SU-DHL-6 (cell line): ENCODE data around the gene RGS11.

ENCODE experiments used
- H2AFZ ChIP-seq: fragments of 200-600 bp; sonication (generic); 2 replicates; pipeline ENCODE4 v1.6.1; 2014; ENCODE audit warnings: low read depth, mild to moderate bottlenecking, moderate library complexity, mixed read lengths, antibody characterized with exemption, low read length; ENCODE audit not compliant: severe bottlenecking
- H3F3A ChIP-seq: fragments of 200-600 bp; shearing (Covaris generic); 2 replicates; pipeline ENCODE4 v1.6.0; 2016; ENCODE audit warnings: antibody characterized with exemption, mild to moderate bottlenecking; ENCODE audit not compliant: insufficient read depth
- H3K27ac ChIP-seq: fragments of 200-600 bp; sonication (generic); 2 replicates; pipeline ENCODE4 v1.5.1; 2016; ENCODE audit warnings: low read depth, mild to moderate bottlenecking, low read length, moderate library complexity, mixed read lengths
- H3K27me3 ChIP-seq: fragments of 200-600 bp; sonication (generic), shearing (Covaris generic); 2 replicates; pipeline ENCODE4 v1.6.0; 2014; ENCODE audit warnings: mild to moderate bottlenecking, low read length
- H3K36me3 ChIP-seq: fragments of 200-600 bp; sonication (generic); 2 replicates; pipeline ENCODE4 v1.6.1; 2014; ENCODE audit warnings: mild to moderate bottlenecking, low read length, mixed read lengths
- H3K4me2 ChIP-seq: fragments of 300-600, 200-600 bp; shearing (Covaris generic), sonication (generic); 2 replicates; pipeline ENCODE4 v1.6.0; 2014; ENCODE audit warnings: low read length, low read depth, mild to moderate bottlenecking; ENCODE audit not compliant: poor library complexity, severe bottlenecking
- H3K4me3 ChIP-seq: fragments of 200-600 bp; sonication (generic); 2 replicates; pipeline ENCODE4 v1.5.1; 2014; ENCODE audit warnings: antibody characterized with exemption, low read length, mild to moderate bottlenecking, mixed read lengths; ENCODE audit not compliant: insufficient read depth, poor library complexity, severe bottlenecking
- H3K79me2 ChIP-seq: fragments of 200-600 bp; sonication (generic); 2 replicates; pipeline ENCODE4 v1.6.1; 2014; ENCODE audit warnings: mild to moderate bottlenecking, low read length, moderate library complexity; ENCODE audit not compliant: insufficient read depth
- H3K9ac ChIP-seq: fragments of 200-600 bp; sonication (generic); 2 replicates; pipeline ENCODE4 v1.7.0; 2014; ENCODE audit warnings: mild to moderate bottlenecking, low read length
- H3K9me2 ChIP-seq: fragments of 200-600 bp; sonication (generic); replicated peaks from 2 replicates; pipeline ENCODE4 v1.6.1; 2014; ENCODE audit warnings: low read length; ENCODE audit not compliant: insufficient read depth
- H3K9me3 ChIP-seq: fragments of 200-600 bp; sonication (generic); 2 replicates; pipeline ENCODE4 v1.6.1; 2014; ENCODE audit warnings: low read length, mixed read lengths; ENCODE audit not compliant: insufficient read depth
- H4K20me1 ChIP-seq: fragments of 200-600 bp; sonication (generic); 2 replicates; pipeline ENCODE4 v1.6.1; 2014; ENCODE audit warnings: low read depth, mild to moderate bottlenecking, antibody characterized with exemption, low read length, moderate library complexity, mixed read lengths
- EZH2phosphoT487 ChIP-seq: fragments of 200-600 bp; sonication (generic), shearing (Covaris generic); conservative IDR thresholded peaks from 2 replicates; pipeline ENCODE4 v1.6.1; 2018; ENCODE audit warnings: mild to moderate bottlenecking, antibody characterized with exemption, low read length, moderate library complexity, mixed read lengths
- TF ChIP-seq, protein P1 (sequence below): fragments of 200-600 bp; sonication (generic); IDR thresholded peaks from one replicate; pipeline ENCODE4 v1.5.1; 2017; ENCODE audit warnings: antibody characterized with exemption, mild to moderate bottlenecking, low read length, moderate library complexity; ENCODE audit not compliant: insufficient read depth, poor library complexity, severe bottlenecking

RGS11 gene

DNA sequence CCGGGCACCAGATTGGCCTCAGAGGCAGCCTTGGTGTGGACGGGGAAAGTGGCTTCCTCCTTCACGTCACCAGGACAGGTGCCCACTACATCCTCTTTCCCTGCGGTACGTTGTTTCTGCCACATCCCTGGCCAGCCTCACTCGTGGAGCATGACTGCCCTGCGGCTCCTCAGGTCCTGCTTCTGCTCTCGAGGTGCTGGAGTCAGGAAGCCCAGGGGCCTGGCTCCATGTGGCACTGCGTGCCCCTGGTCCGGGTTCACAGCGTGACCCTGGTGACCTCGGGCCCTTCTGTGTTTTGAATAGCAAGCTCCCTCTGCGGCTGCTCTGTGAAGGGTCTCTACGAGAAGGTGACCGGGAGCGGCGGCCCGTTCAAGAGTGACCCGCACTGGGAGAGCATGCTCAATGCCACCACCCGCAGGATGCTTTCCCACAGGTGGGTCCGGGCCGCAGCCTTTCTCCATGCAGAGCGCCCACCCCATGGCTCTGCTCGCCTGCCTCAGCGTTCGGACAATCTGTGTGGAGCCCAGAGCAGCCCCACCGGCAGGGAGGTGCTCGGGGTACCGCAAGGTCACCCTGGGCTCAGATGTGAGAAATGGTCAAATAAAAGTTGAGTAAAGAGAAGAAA lies 13.5 kb downstream of the RGS11 start:
- TF ChIP-seq, protein P1, sequence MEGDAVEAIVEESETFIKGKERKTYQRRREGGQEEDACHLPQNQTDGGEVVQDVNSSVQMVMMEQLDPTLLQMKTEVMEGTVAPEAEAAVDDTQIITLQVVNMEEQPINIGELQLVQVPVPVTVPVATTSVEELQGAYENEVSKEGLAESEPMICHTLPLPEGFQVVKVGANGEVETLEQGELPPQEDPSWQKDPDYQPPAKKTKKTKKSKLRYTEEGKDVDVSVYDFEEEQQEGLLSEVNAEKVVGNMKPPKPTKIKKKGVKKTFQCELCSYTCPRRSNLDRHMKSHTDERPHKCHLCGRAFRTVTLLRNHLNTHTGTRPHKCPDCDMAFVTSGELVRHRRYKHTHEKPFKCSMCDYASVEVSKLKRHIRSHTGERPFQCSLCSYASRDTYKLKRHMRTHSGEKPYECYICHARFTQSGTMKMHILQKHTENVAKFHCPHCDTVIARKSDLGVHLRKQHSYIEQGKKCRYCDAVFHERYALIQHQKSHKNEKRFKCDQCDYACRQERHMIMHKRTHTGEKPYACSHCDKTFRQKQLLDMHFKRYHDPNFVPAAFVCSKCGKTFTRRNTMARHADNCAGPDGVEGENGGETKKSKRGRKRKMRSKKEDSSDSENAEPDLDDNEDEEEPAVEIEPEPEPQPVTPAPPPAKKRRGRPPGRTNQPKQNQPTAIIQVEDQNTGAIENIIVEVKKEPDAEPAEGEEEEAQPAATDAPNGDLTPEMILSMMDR: no peak
- no peak for TF ChIP-seq EZH2phosphoT487
- no peak overlapping the region for H3K4me3 ChIP-seq
- no peak overlapping the region for H3K4me2 ChIP-seq
- no peaks in the 10 kb centered on the region for H3K9me2 ChIP-seq
- no peak overlapping the region for H3K9ac ChIP-seq
- H3K27ac ChIP-seq: no peak overlapping the region
- no peaks in the 10 kb centered on the region for H4K20me1 ChIP-seq
- H2AFZ ChIP-seq: no peak overlapping the region
- H3K9me3 ChIP-seq: no peaks in the 10 kb centered on the region
- no peaks in the 10 kb centered on the region for H3K79me2 ChIP-seq
- H3K36me3 ChIP-seq: no peaks in the 10 kb centered on the region
- H3K27me3 ChIP-seq: no peaks in the 10 kb centered on the region
- no peaks in the 10 kb centered on the region for H3F3A ChIP-seq

DNA sequence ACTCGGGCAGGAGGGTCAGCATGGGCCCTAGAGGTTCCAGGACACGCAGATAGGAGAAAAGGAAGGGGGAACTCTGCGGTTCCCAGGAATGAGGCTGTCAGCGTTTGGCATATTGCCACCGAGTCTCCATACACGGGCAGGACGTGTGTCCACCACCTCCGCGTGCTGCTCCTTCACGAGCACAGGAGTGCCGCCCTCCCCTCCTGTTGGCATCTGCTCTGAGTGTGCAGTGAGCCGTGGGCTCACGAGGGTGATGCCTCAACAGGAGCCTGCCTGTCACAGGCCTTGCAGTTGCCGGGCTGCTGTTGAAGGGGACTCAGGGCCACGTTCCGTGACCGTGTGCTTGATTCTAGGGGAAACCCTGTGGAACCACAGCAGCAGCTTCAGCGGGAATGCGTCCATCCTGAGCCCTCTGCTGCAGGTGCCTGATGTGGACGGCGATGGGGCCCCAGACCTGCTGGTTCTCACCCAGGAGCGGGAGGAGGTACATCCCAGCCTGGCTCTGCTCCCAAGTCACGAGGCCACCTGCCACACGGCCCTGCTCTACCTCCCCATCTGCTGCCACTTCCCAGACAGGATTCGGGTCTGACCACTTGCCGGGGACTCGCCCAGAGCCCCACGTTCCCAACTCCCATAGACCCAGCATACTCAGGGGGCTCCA lies 14.6 kb downstream of the RGS11 start:
- H2AFZ ChIP-seq: no peak overlapping the region
- no peak overlapping the region for H3K4me2 ChIP-seq
- H3F3A ChIP-seq: no peaks in the 10 kb centered on the region
- H3K27me3 ChIP-seq: no peaks in the 10 kb centered on the region
- no peak overlapping the region for H3K27ac ChIP-seq
- TF ChIP-seq, protein P1: no peak
- TF ChIP-seq EZH2phosphoT487: no peak
- H3K36me3 ChIP-seq: no peaks in the 10 kb centered on the region
- H3K4me3 ChIP-seq: no peak overlapping the region
- no peaks in the 10 kb centered on the region for H3K79me2 ChIP-seq
- no peaks in the 10 kb centered on the region for H3K9me2 ChIP-seq
- H4K20me1 ChIP-seq: no peaks in the 10 kb centered on the region
- no peaks in the 10 kb centered on the region for H3K9me3 ChIP-seq
- no peak overlapping the region for H3K9ac ChIP-seq

DNA sequence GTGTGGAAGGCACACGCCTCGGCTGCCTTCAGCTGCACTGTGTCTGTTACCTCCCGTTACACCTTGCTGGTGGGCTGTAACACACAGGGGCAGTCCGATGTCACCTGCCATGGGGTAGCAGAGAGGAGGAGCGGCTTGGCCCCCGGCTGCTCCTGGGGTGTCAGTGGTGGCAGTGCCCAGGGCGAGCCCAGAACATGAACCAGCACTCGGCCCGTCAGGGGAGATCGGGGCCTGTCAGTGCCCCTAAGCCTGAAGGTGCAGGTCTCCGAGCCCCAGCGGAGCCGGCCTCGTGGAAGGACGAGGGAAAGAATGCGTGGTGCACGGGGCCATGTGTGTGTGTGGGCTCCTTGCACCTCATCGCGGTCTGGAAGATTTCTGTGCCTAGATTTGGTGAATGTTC lies 15.4 kb downstream of the RGS11 start:
- no peaks in the 10 kb centered on the region for H3K27me3 ChIP-seq
- no peak overlapping the region for H3K4me2 ChIP-seq
- H3K79me2 ChIP-seq: no peaks in the 10 kb centered on the region
- no peak overlapping the region for H3K4me3 ChIP-seq
- no peak overlapping the region for H3K27ac ChIP-seq
- no peaks in the 10 kb centered on the region for H3K9me2 ChIP-seq
- H3K9ac ChIP-seq: no peak overlapping the region
- H4K20me1 ChIP-seq: no peaks in the 10 kb centered on the region
- no peaks in the 10 kb centered on the region for H3K36me3 ChIP-seq
- H3F3A ChIP-seq: no peaks in the 10 kb centered on the region
- no peak for TF ChIP-seq EZH2phosphoT487
- TF ChIP-seq, protein P1: no peak
- H3K9me3 ChIP-seq: no peaks in the 10 kb centered on the region
- H2AFZ ChIP-seq: no peak overlapping the region
